Measurements from ENCODE around the gene CLTRN.
A peak's percentile ranks its signal among the peaks of the same experiment; 100 is the strongest.

- TF ChIP-seq CTCF (IDR thresholded peaks at IDR 0.05), result peak; percentile 28 to 65 (median 51)
- no peak for TF ChIP-seq POLR2A (IDR thresholded peaks at IDR 0.05)
These were observed 22.4 kb upstream of the CLTRN start for GRCh38 chrX:15686818-15687685.

All from thyroid gland (tissue), 4 donors.